ENCODE measurements around the gene TACR2. TPM values are rescaled to one million over a fixed set of nuclear protein-coding genes. Genes with fewer than 3 reads are reported as not detected.

TACR2 gene
- total and polyA plus RNA-seq, 2 of the 13 experiments (the other 11 are each of a cell fraction or from before 2014, with no cell fraction given): 0.04 TPM; not detected in 1

GRCh38 chr10:69385454-69386350, 31.0 kb downstream of the TACR2 start:
- in situ Hi-C loops (cut with HindIII; ENCODE audit: extremely low pct_ligation_motif_present, low pct_unique_long_range_greater_than_20kb): loop anchor here (5.0 kb wide), 1 partner anchor 148 kb away; no protein-coding TSS in a partner anchor
- peaks cover 19% of the 10 kb centered on the region for H3K4me1 ChIP-seq (ENCODE audit: insufficient read depth, low read length)
- H3K9ac ChIP-seq (ENCODE audit: insufficient read depth, low read depth, low read length): no peak overlapping the region
- no TSS peak for BruUV-seq (replicated peaks)
- peak; percentile 16 for DNase-seq (ENCODE audit: low spot score)
- H2AFZ ChIP-seq (ENCODE audit: low read length): no peak overlapping the region
- H3K4me3 ChIP-seq (replicated peaks in 1 of 3; ENCODE audit: insufficient read depth in 1 of 3, low read depth in 2 of 3, low read length in 3 of 3): 0 out of 6 replicates have a peak overlapping the region, but pooled peaks of 1 of the 3 experiments have one; percentile 34
- H3K4me2 ChIP-seq (ENCODE audit: low read depth, low read length): peak overlapping the region; percentile 31
- no peaks in the 10 kb centered on the region for H3K36me3 ChIP-seq (replicated peaks in 1 of 2; ENCODE audit: control insufficient read depth in 1 of 2, insufficient read depth in 2 of 2, low read length in 2 of 2)
- no peak overlapping the region for H3K27ac ChIP-seq (ENCODE audit: extremely low read length, insufficient read depth, low read length)
- POLR2A ChIA-PET: no interaction called here
- ATAC-seq: peak; percentile 31
- no peaks in the 10 kb centered on the region for H4K20me1 ChIP-seq (ENCODE audit: insufficient read depth, low read length)
- no peak for FAIRE-seq
- CTCF ChIA-PET (ENCODE audit: low intra/inter-chr PET ratio, low total read pairs): no interaction called here
- 0% methylated on average over 6 of the region's 11 CpGs for WGBS (ENCODE audit: low lambda C conversion rate)
- no peaks in the 10 kb centered on the region for H3K9me3 ChIP-seq (ENCODE audit: low read length)
- H3K27me3 ChIP-seq (ENCODE audit: control insufficient read depth in 1 of 2, insufficient read depth in 2 of 2, low read length in 2 of 2): no peaks in the 10 kb centered on the region
- intact Hi-C loops (cut with micrococcal nuclease; ENCODE audit: unreplicated experiment): no loop called here
- no peaks in the 10 kb centered on the region for H3K79me2 ChIP-seq (ENCODE audit: insufficient read depth, low read length)
- TF ChIP-seq TOPORS (CRISPR knock-in tag; IDR thresholded peaks at IDR 0.05) (no peak), ARID5B (CRISPR knock-in tag; IDR thresholded peaks at IDR 0.05) (peak; percentile 54), ZNF292 (CRISPR knock-in tag; IDR thresholded peaks at IDR 0.05; ENCODE audit: borderline replicate concordance, low read depth) (peak; percentile 44; the same call in 1 of the 2 replicates), SP140L (CRISPR knock-in tag; IDR thresholded peaks at IDR 0.05; ENCODE audit: borderline replicate concordance) (no peak), ZNF746 (CRISPR knock-in tag; IDR thresholded peaks at IDR 0.05) (peak; percentile 92), ZNF687 (CRISPR knock-in tag; IDR thresholded peaks at IDR 0.05) (peak; percentile 19; the same call in 1 of the 2 replicates), ZNF441 (CRISPR knock-in tag; IDR thresholded peaks at IDR 0.05; ENCODE audit: borderline replicate concordance) (peak; percentile 94), TCF7 (IDR thresholded peaks at IDR 0.05; ENCODE audit: low read depth) (0 out of 2 replicates have a peak, but pooled peaks have one; percentile 13), FOXP1 (IDR thresholded peaks at IDR 0.05) (no peak), FOXP1 (CRISPR knock-in tag; IDR thresholded peaks at IDR 0.05) (0 out of 2 replicates have a peak, but pooled peaks have one; percentile 9), ZBTB33 (CRISPR knock-in tag; IDR thresholded peaks at IDR 0.05) (no peak), FOXA1 (IDR thresholded peaks at IDR 0.05) (no peak), FOXA1 (CRISPR knock-in tag; IDR thresholded peaks at IDR 0.05) (peak; percentile 33; the same call in 1 of the 2 replicates), TEAD3 (CRISPR knock-in tag; optimal IDR thresholded peaks at IDR 0.05; ENCODE audit: borderline replicate concordance) (peak; percentile 76)

All from HepG2 (cell line).